Endodermal cell (in vitro differentiated cells): ENCODE measurements around the gene CREG2. TPM values are rescaled to one million over a fixed set of nuclear protein-coding genes. Genes with fewer than 3 reads are reported as not detected.

Experiments used
- DNase-seq: peaks from one replicate; pipeline ENCODE4 v3.0.0-alpha.2; 2017
- H3K27ac ChIP-seq: 2 replicates; pipeline ENCODE4 v1.5.1; 2013; ENCODE audit warnings: mild to moderate bottlenecking, low read depth, low read length, moderate library complexity
- H3K27me3 ChIP-seq: 2 replicates; pipeline ENCODE4 v1.6.1; 2013; ENCODE audit warnings: mild to moderate bottlenecking, low read length, moderate library complexity; ENCODE audit not compliant: insufficient read depth, control insufficient read depth, poor library complexity, severe bottlenecking
- H3K36me3 ChIP-seq: 2 replicates; pipeline ENCODE4 v1.7.0; 2013; ENCODE audit warnings: mild to moderate bottlenecking, low read length, moderate library complexity; ENCODE audit not compliant: control insufficient read depth, insufficient read depth
- H3K4me1 ChIP-seq: one replicate; pipeline ENCODE4 v1.7.0; 2013; ENCODE audit warnings: low read length; ENCODE audit not compliant: control insufficient read depth, insufficient read depth
- H3K4me3 ChIP-seq: 2 replicates; pipeline ENCODE4 v1.5.1; 2013; ENCODE audit warnings: mild to moderate bottlenecking, low read length, moderate library complexity
- H3K9ac ChIP-seq: 2 replicates; pipeline ENCODE4 v1.6.1; 2013; ENCODE audit warnings: mild to moderate bottlenecking, low read length, moderate library complexity; ENCODE audit not compliant: poor library complexity, severe bottlenecking; ENCODE audit errors: extremely low read depth
- H3K9me3 ChIP-seq: 2 replicates; pipeline ENCODE4 v1.6.1; 2013; ENCODE audit warnings: mild to moderate bottlenecking, low read length, moderate library complexity; ENCODE audit not compliant: control insufficient read depth
- H3K27ac Mint-ChIP-seq: 2 replicates; pipeline ENCODE4 v1.8.0; 2020; ENCODE audit warnings: mixed read lengths
- H3K27me3 Mint-ChIP-seq: 2 replicates; pipeline ENCODE4 v1.8.0; 2021; ENCODE audit warnings: mild to moderate bottlenecking, mixed read lengths; ENCODE audit not compliant: insufficient read depth
- H3K36me3 Mint-ChIP-seq: 2 replicates; pipeline ENCODE4 v1.8.0; 2020; ENCODE audit warnings: low read depth, mixed read lengths
- H3K4me1 Mint-ChIP-seq: 2 replicates; pipeline ENCODE4 v1.8.0; 2020; ENCODE audit warnings: mixed read lengths
- H3K4me3 Mint-ChIP-seq: 2 replicates; pipeline ENCODE4 v1.8.0; 2020; ENCODE audit warnings: mild to moderate bottlenecking, moderate library complexity, mixed read lengths
- H3K9me3 Mint-ChIP-seq: 2 replicates; pipeline ENCODE4 v1.8.0; 2020; ENCODE audit warnings: mild to moderate bottlenecking, mixed read lengths
- WGBS, 2 experiments: methylation state at CpG; one replicate each; pipeline versions ENCODE4 v1.1.5 to v1.1.7; 2013; ENCODE audit warnings: missing lambda C conversion rate in 2 of 2, mixed read lengths in 1 of 2; ENCODE audit not compliant: insufficient coverage in 1 of 2, insufficient read length in 1 of 2; 5-methylcytosine and 5-hydroxymethylcytosine counted together
- total RNA-seq, 2 donors: library from RNA; stranded (reverse); fragmentation: NEBNext Ultra II Directional in 1 of 2; extraction: Animal tissue kit (Norgen Biotek cat#: 25700) in 1 of 2; gene quantifications; 2 replicates in 1 of 2; 3 replicates in 1 of 2; pipeline ENCODE4 v1.2.1, GENCODE V29; 2021
- TF ChIP-seq, protein P1 (sequence below): fragments of 200-600 bp; sonication (generic); conservative IDR thresholded peaks from 2 replicates; pipeline ENCODE4 v1.5.0; 2021; ENCODE audit warnings: antibody characterized with exemption, mild to moderate bottlenecking

Gene CREG2
- total RNA-seq, 2 donors from 2014 or later = 0.13 TPM; not detected in 1

DNA sequence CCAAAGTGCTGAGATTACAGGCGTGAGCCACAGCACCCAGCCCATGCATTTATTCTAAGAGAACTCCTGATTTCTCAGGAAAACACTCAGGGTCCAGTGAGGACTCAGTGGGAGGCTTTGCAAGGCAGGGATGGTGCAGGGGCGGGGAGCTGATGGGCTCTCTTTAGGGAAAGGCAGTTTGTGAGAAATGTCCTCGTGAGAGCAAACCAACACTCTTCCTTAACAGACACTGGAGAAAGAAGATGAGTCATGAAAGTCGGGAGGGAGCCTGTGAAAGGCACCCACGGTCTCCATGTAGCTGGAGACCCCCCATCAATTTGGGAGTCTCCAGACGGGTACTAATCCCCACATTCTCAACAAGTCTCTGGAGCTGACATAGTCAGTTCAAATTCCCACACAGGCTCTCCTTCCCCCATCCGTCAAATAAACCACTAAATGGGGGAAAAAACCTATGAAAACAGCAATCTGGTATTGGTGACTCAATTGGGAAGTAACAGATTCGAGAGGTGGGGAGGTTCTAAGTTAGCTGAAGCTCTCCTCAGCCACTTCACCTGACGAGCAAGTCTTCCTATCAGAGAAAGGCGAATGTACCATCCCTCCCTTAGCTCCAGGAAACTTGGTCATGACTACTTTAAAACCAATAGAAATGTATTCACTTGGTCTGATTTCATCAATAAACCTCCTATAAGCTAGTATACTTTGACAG, 11.0 kb upstream of the CREG2 start:
- TF ChIP-seq, protein P1, sequence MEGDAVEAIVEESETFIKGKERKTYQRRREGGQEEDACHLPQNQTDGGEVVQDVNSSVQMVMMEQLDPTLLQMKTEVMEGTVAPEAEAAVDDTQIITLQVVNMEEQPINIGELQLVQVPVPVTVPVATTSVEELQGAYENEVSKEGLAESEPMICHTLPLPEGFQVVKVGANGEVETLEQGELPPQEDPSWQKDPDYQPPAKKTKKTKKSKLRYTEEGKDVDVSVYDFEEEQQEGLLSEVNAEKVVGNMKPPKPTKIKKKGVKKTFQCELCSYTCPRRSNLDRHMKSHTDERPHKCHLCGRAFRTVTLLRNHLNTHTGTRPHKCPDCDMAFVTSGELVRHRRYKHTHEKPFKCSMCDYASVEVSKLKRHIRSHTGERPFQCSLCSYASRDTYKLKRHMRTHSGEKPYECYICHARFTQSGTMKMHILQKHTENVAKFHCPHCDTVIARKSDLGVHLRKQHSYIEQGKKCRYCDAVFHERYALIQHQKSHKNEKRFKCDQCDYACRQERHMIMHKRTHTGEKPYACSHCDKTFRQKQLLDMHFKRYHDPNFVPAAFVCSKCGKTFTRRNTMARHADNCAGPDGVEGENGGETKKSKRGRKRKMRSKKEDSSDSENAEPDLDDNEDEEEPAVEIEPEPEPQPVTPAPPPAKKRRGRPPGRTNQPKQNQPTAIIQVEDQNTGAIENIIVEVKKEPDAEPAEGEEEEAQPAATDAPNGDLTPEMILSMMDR = no peak
- Histone ChIP-seq H3K4me3 (no peak overlapping the region), H3K9me3 (no peaks in the 10 kb centered on the region), H3K9ac (no peak overlapping the region), H3K4me1 (no peaks in the 10 kb centered on the region), H3K27ac (no peak overlapping the region), H3K36me3 (no peaks in the 10 kb centered on the region), H3K27me3 (no peaks in the 10 kb centered on the region)
- peaks cover 6% of the 10 kb centered on the region for H3K27me3 Mint-ChIP-seq
- no peaks in the 10 kb centered on the region for H3K36me3 Mint-ChIP-seq
- no peak overlapping the region for H3K27ac Mint-ChIP-seq
- WGBS, 2 experiments = 73 to 92% methylated on average over 3 to 10 of the region's 10 CpGs
- no peaks in the 10 kb centered on the region for H3K9me3 Mint-ChIP-seq
- H3K4me3 Mint-ChIP-seq = no peak overlapping the region
- H3K4me1 Mint-ChIP-seq = peaks cover 13% of the 10 kb centered on the region
- no peak for DNase-seq

DNA sequence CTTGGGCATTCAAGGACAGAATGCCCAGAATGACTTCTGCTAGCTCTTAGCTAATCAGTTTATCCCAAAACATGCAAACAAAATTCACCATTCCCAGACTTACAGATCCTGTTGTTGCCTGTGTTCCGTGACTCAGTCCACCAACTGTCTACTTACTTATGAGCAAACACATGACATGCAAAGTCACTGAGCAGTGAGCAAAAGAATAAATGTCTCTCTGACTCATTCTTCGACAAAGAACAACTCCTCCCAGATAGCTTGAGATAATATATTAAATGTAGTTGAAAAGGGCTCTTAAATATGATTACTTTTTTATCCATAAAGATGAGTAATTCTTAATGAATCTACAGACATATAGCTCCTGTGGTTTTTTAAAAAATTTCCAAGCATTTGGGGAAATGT, 9.0 kb upstream of the CREG2 start:
- Histone ChIP-seq H3K4me3 (no peak overlapping the region), H3K9me3 (no peaks in the 10 kb centered on the region), H3K36me3 (no peaks in the 10 kb centered on the region), H3K27me3 (no peaks in the 10 kb centered on the region), H3K27ac (no peak overlapping the region), H3K9ac (no peak overlapping the region), H3K4me1 (no peaks in the 10 kb centered on the region)
- Mint-ChIP-seq H3K4me1 (peaks cover 13% of the 10 kb centered on the region), H3K9me3 (no peaks in the 10 kb centered on the region), H3K27ac (no peak overlapping the region), H3K27me3 (peaks cover 9% of the 10 kb centered on the region), H3K4me3 (no peak overlapping the region), H3K36me3 (no peaks in the 10 kb centered on the region)
- WGBS, 2 experiments = 80 to 88% methylated on average over 1 of the region's 2 CpGs
- TF ChIP-seq, protein P1 = no peak
- no peak for DNase-seq

DNA sequence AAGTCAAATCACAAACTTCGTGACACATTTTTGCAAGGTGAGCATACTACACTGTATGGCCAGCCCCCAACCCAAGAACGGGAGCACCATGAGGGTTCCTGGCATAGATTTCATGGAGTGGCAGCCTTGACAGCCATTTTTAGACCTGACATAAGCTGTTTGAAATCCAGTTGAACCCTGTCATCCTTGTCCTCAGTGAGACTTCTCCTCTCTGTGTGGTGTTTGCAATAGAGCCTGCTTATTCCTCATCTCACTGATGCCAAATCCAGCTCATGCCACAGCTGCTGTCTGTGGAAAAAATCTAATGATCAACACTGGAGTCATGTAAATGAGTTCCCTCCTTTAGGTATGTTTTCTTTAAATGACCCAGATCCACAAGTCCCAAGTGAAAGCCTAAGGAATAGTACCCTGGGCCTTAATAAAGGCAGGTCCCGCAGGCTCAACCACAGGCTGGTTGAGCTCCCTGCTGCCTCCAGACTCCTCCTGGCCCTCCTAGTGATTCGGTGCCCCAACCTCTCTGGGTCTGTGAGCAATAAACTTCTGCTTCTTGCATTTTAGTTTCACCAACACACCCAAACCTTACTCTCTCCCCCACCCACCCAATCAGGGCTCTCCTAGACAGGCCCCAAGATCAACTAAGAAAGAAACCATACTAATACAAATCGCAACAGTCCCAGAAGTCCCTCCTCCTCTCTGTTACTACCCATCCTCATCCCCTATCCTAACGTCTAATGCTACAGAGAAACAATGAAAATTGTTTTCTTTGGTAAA, 8.4 kb upstream of the CREG2 start:
- H3K27me3 ChIP-seq = no peaks in the 10 kb centered on the region
- Mint-ChIP-seq H3K27ac (no peak overlapping the region), H3K27me3 (peaks cover 9% of the 10 kb centered on the region), H3K9me3 (no peaks in the 10 kb centered on the region), H3K36me3 (no peaks in the 10 kb centered on the region), H3K4me1 (peaks cover 13% of the 10 kb centered on the region), H3K4me3 (no peak overlapping the region)
- no peak overlapping the region for H3K27ac ChIP-seq
- H3K9me3 ChIP-seq = no peaks in the 10 kb centered on the region
- WGBS, 2 experiments = 87 to 94% methylated on average over 4 to 6 of the region's 6 CpGs
- H3K9ac ChIP-seq = no peak overlapping the region
- H3K36me3 ChIP-seq = no peaks in the 10 kb centered on the region
- no peak overlapping the region for H3K4me3 ChIP-seq
- TF ChIP-seq, protein P1 = no peak
- DNase-seq = no peak
- no peaks in the 10 kb centered on the region for H3K4me1 ChIP-seq
